GM21529 (cell line): ENCODE data around the gene JUNB.
A peak's percentile ranks its signal among the peaks of the same experiment; 100 is the strongest.

Source experiments
- ATAC-seq: cut with Tn5 transposase; IDR thresholded peaks from one replicate; pipeline ENCODE4 v1.9.1; 2021; ENCODE audit not compliant: unreplicated experiment

Gene JUNB

DNA sequence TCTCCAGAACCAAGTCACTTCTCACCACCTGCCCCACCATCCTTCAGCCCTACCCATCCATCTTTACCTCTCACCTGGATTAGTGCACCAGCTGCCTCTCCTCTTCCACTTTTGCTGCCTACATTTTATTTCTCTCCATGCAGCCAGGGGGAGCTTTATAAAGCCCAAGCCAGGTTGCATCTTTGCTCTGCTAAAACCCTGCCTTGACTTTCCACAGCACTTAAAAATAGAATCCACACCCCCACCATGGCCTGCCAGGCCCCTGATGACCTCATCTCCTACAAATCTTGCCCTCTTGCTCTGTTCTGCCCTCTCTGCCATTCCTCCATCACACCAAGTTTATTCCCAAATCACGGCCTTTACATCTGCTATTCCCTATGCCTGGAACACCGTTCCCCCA, 17.7 kb upstream of the JUNB start:
- ATAC-seq = no peak

DNA sequence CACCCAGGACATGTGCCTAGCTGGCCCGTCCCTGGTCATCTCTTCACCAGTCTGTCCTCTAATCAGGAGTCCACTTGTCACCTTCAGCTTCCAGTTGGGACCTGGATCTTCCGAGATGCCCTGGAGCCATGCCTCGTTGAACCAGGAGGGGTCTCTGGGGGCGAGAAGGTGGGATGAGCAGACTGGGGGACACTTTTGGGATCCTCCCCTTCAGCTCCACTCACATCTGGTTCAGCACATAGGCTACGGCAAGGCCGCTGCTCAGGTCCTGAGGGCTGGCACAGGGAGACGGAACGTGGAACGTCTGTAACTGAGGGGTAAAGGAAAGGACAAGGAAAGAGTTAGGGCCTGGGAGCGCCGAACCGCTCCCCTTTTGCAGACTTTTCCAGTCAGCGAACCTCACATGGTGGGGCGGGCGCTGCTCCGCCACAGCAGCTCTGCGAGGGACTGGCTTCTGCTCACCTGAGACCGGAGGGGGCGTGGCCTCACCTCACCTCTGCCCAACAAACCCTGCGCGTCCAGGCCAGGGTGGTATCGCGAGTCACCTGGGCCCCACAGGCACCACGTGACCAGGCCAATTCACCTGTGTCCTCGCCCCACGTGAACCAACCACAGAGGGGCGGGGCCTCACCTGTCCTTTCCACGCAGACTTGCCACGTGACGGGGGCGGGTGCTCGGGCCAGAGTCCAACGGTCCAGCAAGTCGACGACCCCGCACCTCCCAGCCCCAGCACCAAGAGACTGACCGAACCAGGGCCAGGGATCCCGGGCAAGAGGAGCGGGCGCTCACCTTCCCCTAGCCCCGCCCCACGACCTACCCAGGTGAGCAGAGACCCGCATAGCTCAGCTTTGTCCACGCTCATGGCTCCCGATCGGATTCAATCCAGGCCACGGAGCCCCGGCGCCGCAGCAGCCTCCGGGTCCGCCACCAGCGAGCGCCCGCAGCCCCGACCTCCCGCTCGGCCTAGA, 16.4 kb upstream of the JUNB start, which contains the start of gene HOOK2:
HOOK2 (minus strand) TSS at position 965 of the 968 bp plus-strand sequence; CDS start at position 862, 103 bp downstream.
- ATAC-seq = no peak

DNA sequence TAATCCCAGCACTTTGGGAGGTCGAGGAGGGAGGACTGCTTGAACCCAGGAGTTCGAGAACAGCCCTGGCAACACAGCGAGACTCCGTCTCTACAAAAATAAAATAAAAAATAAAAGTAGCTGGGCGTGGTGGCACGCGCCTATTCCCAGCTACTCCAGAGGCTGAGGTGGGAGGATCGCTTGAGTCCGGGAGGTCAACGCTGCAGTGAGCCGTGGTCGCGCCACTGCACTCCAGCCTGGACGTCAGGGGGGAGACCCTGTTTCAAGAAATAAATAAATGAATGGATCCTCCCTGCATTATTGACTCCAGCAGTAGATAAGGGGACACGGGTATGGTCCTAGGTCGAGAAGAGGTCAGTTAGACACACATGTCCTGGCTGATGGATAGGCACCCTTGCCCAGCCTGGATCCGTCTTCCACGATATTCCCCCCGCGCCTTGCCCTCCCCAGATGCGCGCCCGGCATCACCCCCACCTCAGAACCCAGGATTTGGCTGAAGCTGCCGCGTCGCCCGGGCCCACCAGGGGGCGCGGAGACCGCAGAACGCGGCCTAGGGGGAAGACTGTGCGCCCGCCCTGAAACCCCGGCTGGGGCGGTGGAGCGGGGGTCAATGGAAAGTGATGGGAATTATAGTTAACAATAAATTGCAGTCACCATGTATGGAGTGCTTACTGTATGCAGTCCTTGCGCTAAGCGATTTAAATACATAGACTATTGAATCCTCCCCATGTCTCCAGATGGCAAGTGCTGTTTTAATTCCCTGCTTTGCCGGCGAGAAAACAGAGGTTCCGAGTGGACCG, 13.9 kb upstream of the JUNB start:
- ATAC-seq = peak; percentile 35

DNA sequence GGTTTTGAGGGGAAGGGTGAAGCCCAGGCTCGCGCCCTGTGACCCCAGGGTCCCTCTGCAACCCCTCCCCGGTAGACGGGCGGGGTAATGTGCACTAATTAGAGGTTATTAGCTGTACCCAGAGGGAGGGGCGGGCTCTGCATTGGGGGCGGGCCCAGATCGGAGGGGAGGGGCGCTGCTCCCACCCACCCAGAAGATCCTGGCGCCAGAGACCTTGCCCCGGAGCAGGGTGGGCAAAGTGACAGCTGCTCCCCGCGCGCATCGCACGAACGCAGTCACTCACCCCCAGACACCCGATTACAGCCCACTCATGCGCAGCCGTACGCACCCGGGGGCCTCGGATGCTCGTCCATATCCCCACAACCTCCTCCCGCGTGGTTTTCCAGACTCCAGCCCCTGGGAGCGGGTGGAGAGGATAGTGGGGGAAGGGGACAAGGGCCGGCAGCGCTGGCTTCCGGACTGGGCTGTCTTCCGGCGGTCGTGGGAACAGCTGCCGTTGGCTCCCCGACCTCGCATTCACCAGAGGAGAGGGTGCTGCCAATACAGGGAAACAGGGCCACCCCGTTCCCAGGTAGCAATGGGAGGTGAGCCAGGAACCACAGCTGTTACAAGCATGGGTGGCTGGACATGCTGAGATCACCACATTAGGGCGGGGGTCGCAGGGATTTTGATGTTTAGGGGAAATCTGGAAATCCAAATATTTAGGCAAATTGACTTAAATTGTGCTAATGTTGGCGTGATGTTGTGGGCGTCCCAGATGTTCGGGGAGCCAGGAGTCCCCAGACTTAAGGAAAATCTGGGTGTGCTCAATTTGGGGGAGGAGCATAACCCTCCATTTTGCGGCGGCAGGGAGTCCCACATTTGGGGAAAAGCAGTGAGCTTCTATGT, 13.0 kb upstream of the JUNB start:
- ATAC-seq = peak; percentile 8

DNA sequence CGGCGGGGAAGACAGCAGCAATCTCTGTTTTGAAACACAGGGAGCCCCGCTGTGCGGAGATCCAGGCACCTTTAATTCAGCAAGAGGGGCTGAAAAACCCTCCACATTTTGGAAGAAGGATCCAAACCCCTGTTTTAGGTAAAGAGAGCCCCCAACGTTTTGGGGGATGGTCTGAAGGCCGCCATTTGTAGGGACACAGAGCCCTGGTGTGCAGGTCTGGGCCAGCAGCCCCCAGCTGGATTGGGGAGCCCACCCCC, 12.5 kb upstream of the JUNB start:
- no peak for ATAC-seq

DNA sequence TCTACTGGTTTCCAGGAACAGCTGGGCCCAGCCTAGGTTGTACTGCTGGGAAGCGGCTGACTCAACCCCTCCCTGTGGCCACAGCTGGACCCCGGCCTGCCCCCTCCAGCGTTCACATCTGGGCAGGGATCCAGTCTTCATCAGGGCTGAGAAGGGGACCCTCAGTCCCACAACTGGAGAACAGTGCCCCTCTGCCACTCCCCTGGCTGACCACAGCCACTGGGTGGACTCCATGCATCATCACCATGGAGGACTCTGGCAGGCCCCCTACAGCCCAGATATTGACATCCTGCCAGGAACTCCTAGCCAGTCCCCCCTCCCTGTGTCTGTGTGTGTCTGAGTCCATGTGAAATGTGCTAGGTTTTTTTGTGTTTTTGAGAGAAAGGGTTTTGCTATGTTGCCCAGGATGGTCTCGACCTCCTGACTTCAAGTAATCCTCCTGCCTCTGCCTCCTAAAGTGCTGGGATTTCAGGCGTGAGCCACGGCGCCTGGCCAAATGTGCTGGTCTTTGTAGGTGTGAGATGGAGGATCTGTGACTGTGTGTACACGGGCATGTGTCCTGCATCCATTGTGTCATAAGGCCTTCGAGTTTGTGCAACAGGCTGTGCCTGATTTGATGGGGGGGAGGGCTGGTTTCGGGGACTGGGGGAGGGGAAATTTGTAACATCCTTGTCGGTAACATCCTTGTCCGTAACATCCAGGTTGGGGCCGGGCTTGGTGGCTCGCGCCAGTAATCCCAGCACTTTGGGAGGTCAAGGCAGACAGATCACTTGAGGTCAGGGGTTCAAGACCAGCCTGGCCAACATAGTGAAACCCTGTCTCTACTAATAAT, 11.9 kb upstream of the JUNB start:
- ATAC-seq = no peak

DNA sequence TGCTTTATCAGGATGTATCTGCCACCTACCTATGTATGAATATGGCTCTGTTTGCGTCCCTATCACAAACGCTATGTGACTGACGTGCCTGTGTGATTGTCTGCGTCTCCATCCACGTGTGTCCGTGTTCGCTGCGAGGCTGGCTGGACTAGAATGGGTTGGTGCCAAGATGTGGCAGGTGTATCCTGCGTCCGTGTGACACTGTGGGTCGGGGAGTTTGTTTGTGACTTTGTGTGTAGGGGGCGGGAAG, 9.2 kb upstream of the JUNB start:
- ATAC-seq = no peak

DNA sequence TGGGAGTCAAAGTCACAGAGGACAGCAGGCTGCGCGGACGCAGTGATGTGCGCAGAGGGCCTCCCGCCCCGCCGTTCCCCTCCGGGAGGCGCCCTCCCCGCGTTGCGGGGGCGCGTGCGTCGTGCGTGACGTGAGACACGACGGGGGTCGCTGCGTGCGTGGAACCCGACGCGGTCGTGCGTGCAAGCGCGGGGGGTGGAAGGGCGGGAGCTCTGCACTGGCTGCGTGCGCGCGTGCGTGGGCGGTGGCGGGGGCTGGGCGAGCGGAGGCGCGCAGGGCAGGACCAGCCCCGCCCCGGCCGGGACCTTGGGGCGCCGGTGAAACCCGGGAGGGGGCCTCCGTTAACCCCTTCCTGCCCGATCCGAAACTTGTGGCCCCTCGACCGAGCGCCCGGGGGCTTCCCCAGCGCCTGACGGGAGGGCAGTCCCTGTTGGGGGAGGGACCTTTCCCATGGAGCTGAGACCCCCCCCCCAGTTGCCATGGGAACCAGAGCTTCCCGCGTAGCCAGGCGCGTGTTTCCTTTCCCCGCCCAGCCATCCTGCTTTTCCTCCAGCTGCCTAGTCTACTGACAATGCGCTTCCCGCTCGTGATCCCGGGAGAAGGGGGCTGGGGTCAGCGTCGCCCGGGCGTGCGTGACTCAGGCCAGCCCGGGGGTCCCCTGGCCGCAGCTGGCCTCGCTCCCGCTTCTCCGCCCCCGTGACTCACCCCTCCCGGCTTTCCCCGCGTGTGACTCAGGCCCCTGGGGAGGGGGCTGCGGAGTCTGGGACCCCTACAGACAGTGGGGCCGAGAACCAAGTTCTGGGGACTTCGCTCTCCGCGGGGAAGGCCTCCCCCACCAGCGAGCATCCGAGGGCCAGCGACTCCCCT, 8.6 kb upstream of the JUNB start:
- ATAC-seq = no peak

DNA sequence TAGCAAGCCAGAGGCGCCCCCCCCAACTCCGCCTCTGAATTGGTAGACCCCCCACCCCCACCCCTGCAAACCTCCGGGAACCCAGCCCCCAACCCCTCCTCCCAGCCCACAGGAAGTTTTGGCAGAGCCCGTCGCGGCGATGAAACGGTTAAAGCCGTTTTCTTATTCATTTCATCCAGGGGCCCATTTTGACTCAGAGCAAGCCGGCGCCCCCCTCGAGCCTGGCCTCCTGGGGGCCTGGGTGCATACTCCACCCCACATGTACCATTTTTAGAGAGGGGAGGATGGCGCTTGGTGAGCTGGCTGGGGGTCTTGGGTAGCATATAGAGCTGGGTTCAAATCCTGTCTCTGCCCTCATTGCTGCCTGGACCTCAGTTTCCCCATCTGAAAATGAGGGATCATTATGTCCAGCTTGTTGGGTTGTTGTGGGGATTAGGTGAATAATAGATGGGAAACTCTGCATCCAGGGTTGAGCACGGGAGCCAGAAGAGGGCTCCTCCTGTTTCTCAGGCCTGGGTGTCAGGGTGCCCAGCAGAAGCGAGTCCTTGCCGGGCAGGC, 7.9 kb upstream of the JUNB start:
- no peak for ATAC-seq

DNA sequence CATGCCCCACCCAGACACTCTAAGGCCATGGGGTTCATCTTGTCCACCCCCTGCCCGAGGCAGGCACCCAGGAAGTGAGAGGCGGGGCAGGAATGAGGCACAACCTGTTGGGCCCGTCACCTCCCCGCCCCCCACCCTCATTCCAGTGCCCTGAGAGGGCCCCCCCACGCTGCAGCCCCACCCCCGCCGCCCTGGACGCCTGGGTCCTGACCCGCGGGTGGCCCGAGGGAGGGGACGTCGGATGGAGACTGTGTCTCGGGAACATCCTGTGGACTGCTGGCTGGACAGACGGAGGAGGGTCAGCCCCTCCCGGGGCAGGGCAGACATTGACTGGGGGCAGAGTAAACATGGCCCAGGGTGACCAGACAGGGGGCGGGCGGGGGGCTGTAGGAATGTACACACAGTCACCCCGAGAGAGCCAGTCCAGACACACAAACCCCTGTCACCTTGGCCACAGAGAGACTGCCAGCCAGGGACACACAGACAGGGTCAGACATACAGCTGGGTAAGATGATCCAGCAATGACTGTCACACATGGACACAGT, 7.4 kb upstream of the JUNB start:
- no peak for ATAC-seq

DNA sequence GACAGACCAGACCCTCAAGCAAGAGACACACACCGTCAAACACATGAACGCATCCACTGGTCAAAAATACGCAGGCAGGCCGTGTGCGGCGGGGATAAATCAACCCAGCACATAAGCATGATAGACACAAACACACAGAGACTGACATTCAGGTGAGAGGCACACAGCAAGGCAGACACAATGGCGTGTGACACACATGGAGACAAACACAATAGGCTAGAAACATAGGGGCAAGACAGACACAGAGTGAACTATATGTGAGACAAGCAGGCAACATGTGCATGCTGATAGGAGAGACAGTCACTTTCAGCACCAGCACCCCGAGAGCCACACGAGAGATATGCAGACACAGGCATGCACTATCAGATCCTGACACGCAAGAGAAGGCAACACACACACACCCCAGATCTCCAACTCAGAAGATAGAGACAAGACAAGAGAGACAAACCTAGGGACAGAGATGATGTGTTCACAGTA, 6.9 kb upstream of the JUNB start:
- no peak for ATAC-seq

DNA sequence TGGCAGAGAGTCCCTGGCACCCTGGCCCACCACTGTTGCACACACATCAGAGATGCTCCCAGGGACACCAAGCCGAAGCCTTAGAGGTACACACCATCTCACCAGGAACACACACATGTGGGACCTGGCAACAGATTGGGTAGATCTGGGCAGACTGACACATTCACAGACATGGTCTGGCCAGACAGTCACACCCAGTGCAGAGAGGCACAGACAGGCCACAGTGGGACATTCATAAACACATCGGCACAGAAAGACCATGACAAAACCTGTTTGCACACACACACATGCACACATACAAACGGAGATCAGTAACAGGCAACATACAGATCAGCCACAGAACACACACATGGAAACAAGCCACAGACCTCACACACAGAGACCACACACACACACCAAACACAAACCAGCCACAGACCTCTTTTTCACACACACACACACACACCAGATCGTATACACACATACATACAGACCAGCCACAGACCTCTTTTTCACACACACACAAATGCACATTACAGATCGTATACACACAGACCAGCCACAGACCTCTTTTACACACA, 6.3 kb upstream of the JUNB start:
- ATAC-seq = no peak

DNA sequence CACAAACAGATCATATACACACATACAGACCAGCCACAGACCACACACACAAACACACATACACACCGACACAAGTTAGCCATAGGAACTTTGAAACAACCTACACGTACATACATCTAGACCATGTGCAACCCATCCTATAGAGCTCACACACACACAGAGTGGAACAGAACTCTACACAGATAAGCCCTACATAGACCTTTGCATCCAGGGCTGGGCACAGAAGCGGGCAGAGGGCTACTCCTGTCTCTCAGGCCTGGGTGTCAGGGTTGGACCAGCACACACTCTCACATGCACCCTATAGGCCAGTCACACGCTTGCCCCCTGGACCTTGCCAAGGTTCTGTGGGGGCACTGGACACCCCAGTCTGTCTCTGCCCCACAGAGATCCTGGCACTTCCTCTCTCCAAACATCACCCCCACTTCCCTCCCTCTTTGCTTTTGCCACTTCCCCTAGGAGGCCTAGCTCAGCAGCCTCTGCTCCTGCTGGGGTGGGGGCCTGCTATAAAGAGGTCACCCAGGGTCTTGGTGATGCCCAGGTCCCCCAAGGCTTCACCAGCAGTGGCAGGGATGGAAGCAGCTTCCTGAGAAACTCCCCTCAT, 5.8 kb upstream of the JUNB start:
- ATAC-seq = no peak

DNA sequence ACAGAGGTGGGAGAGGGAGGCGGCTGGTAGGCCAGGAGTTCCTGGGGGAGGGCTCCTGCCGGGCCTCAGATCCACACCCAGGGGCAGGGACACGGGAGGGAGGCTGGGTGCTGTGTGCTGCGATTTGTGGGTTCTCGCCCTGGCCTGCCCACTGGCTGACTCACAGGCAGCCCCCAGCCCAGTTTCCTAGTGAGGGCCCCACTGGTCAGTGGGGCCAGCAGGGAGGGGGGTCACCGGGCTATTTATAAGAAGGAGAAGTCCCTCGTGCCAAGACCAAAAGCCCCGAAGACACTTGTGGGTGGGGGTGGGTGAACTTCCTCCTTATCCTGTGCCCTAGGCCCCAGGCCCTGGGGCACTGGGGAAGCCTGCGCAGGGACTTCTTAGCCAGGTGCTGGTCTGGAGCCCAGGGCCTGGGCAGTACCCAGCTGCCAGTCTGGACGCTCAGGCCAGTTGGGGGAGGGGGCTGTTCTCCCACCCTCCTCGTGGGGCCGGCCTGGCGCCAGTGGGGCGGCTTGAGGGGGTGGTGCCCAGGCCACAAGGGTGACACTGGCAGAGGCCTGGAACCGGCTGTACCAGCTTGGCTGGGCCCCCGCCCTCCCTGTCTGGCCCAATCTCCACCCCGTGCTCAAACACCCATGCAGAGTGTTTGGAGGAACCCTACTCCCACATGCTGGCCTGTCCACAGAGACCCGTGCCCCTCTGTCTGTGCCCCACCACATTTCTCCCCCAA, 5.0 kb upstream of the JUNB start:
- ATAC-seq = no peak

DNA sequence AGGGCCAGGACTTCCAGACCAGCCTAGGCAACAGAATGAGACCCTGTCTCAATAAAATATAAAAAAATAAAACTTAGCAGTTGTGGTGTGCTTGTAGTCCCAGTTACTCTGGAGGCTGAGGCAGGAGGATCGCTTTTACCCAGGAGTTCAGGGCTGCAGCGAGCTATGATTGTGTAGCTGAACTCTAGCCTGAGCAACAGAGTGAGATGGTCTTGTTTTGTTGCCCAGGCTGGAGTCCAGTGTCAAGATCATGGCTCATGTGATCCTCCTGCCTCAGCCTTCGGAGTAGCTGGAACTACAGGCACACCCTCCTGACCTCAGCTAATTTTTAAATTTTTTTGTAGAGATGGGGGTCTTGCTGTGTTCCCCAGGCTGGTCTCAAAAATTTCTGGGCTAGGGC, 4.3 kb upstream of the JUNB start:
- no peak for ATAC-seq

DNA sequence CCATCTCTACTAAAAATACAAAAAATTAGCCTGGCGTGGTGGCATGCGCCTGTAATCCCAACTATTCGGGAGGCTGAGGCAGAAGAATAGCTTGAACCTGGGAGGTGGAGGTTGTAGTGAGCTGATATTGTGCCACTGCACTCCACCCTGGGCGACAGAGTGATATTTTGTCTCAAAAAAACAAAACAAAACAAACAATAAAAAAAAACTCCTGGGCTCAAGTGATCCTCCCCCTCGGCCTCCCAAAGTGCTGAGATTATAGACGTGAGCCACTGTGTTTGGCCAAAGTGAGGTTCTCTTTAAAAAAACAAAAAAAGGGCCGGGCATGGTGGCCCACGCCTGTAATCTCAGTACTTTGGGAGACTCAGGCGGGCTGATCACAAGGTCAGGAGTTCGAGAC, 3.8 kb upstream of the JUNB start:
- no peak for ATAC-seq

DNA sequence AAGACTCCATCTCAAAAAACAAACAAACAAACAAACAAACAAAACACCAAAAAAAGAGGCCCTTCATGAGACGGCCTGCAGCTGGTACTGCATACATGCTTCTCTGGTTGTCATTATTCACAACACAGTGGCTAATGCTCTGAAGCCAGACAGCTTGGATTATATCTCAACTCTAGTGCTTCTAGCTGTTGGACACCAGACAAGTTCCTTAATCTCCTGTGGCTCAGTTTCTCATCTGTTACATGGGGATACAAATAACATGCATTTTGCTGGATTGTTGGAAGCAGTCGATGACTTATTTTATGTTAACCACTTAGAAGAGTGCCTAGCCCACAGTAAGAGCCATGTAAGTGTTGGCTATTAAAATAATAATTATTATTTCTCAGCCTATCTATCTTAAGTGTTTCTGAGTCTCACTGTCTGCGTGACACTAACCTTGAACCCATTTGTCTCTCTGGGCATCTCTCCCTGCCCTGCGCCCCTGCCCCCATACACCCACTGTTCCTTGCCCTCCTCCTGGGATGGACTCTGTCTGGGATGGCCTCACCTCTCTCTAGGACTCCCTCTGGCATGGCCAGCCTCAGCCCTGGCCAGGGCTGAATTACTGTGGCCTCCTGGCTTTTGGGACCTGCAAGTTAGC, 3.1 kb upstream of the JUNB start:
- no peak for ATAC-seq
